Measurements from ENCODE around the gene RAD51B. TPM values are rescaled to one million over a fixed set of nuclear protein-coding genes. Genes with fewer than 3 reads are reported as not detected.

Gene RAD51B
- total and polyA plus RNA-seq, 9 of the 15 experiments (the other 6 are each of a cell fraction or from before 2014, with no cell fraction given), result 8.5 to 17.3 (median 11.3) TPM

DNA sequence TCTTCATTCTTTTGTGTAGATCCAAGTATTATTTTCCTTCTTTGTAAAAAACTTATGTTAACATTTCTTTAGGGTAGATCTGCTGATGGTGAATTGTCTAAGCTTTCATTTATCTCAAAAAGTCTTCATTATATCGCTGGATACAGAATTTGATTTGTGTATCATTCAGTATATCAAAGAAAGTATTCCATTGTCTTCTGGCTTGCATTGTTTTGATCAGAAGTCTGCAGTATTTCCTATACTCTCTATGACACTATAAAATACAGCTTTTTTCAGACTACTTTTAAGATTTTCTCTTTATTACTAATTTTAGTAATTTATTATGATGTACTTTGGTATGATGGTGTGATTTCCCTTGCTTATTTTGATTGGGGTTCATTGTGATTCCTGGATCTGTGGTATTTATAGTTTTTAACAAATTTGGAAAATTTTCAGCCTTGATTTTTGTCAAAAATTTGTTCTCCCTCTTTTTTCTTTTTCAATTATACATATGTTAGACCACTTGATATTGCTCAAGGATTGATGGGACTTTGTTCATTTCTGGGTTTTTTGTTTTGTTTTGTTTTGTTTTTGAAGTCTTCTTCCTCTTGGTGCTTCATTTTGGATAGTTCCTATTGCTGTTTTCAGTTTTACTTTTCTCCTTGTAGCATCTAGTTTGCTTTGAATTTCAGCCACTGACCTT, 796.8 kb downstream of the RAD51B start (continued):
- TF ChIP-seq CBX5 (IDR thresholded peaks at IDR 0.05; ENCODE audit: borderline replicate concordance, low read depth), result peak; percentile 55; the same call in 1 of the 2 replicates
- TF ChIP-seq, protein P1, sequence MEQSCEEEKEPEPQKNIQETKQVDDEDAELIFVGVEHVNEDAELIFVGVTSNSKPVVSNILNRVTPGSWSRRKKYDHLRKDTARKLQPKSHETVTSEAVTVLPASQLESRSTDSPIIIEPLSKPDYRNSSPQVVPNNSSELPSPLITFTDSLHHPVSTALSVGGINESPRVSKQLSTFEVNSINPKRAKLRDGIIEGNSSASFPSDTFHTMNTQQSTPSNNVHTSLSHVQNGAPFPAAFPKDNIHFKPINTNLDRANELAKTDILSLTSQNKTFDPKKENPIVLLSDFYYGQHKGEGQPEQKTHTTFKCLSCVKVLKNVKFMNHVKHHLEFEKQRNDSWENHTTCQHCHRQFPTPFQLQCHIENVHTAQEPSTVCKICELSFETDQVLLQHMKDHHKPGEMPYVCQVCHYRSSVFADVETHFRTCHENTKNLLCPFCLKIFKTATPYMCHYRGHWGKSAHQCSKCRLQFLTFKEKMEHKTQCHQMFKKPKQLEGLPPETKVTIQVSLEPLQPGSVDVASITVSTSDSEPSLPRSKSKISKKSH (CRISPR knock-in tag; IDR thresholded peaks at IDR 0.05), result 0 out of 2 replicates have a peak, but pooled peaks have one; percentile 25
- TF ChIP-seq, protein P2, sequence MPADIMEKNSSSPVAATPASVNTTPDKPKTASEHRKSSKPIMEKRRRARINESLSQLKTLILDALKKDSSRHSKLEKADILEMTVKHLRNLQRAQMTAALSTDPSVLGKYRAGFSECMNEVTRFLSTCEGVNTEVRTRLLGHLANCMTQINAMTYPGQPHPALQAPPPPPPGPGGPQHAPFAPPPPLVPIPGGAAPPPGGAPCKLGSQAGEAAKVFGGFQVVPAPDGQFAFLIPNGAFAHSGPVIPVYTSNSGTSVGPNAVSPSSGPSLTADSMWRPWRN (IDR thresholded peaks at IDR 0.05; ENCODE audit: low read depth), result no peak

DNA sequence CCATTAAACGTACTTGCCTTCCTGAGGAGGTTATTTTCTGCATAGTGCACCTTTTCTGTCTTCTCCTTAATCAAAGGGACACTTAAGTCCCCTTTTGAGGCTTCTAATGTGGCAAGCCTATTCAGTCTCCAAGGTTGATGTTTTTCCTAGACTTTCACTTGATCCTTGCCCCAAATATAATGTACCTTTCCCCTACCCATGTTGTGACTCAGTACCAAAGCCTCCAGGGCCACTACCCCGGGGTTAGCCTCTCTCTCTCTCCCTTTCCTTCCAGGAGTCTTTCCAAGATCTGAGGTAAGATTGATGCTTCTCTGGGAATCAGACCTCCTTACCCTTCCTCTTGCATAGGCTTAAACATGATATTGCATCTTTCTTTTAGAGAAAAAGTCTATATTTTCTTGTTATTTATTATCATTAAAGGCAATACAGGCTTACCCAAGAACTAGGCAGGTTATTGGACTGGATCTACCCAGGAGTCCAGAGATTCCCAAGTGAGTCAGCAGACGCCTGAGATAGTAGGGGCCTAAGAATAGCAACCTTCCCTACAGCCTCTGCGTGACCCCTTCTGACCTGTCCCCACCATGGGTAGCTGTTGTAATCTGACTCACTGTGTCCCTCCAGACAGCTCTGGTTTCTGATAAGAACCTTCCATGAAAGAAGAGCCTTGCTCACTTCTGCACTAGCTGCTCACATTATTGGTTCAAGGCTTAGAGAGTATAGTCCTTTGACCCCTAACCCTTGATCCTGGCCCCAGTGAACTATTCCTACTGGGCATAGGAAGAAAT, 800.4 kb downstream of the RAD51B start:
- peaks cover 0 to 17% of the 10 kb centered on the region in 2 experiments; a peak in 3 of 5 replicates for H3K4me1 ChIP-seq (replicated peaks in 1 of 2; ENCODE audit: control insufficient read depth in 2 of 2, insufficient read depth in 2 of 2, low read length in 2 of 2)
- ATAC-seq (peak; percentile 99), FAIRE-seq (peak; percentile 100), DNase-seq (ENCODE audit: extremely low read depth in 1 of 4, low spot score in 3 of 4) (peak; percentile 63 to 92 (median 76))
- H3K9me1 ChIP-seq (ENCODE audit: control insufficient read depth, insufficient read depth, low read length), result no peaks in the 10 kb centered on the region
- in situ Hi-C loops (cut with MboI), result no loop called here
- no peaks in the 10 kb centered on the region for H3K36me3 ChIP-seq (ENCODE audit: control insufficient read depth, insufficient read depth, low read length)
- no peak overlapping the region; the same call in 1 of the 2 replicates for H2AFZ ChIP-seq (ENCODE audit: low read depth, low read length)
- CTCF ChIA-PET (ENCODE audit: low intra/inter-chr PET ratio), result no interaction called here
- H3K9ac ChIP-seq (ENCODE audit: insufficient read depth in 1 of 2, low read depth in 2 of 2, low read length in 2 of 2), result no peak overlapping the region
- H3K27me3 ChIP-seq (ENCODE audit: control insufficient read depth in 2 of 2, insufficient read depth in 2 of 2, low read length in 2 of 2), result no peaks in the 10 kb centered on the region
- POLR2A ChIA-PET, result no interaction called here
- H3K27ac ChIP-seq (ENCODE audit: extremely low read depth, low read depth, low read length), result peak overlapping the region; percentile 62
- 0% methylated on average over 3 of the region's 4 CpGs for WGBS (ENCODE audit: insufficient coverage, low coverage, missing lambda C conversion rate)
- peak overlapping the region; percentile 42; the same call in 1 of the 2 replicates for H3K4me2 ChIP-seq (ENCODE audit: insufficient read depth, low read length)
- H3K9me3 ChIP-seq (replicated peaks; ENCODE audit: control insufficient read depth, insufficient read depth, low read depth, low read length), result peaks cover 10% of the 10 kb centered on the region
- BruUV-seq (replicated peaks), result no TSS peak
- H3K4me3 ChIP-seq, result no peak overlapping the region
- H4K20me1 ChIP-seq (replicated peaks; ENCODE audit: control insufficient read depth, insufficient read depth, low read length), result no peaks in the 10 kb centered on the region
- H3K79me2 ChIP-seq (ENCODE audit: control insufficient read depth, insufficient read depth, low read length), result no peaks in the 10 kb centered on the region
- intact Hi-C loops (cut with micrococcal nuclease), result no loop called here
- TF ChIP-seq GATAD2B (IDR thresholded peaks at IDR 0.05; ENCODE audit: borderline replicate concordance), result peak; percentile 20; the same call in 1 of the 2 replicates
- no peak for TF ChIP-seq FUS (optimal IDR thresholded peaks at IDR 0.05; ENCODE audit: low read depth, low read length)
- TF ChIP-seq HMG20B (CRISPR knock-in tag; IDR thresholded peaks at IDR 0.05), result no peak
- no peak for TF ChIP-seq SIN3A (IDR thresholded peaks at IDR 0.05; ENCODE audit: borderline replicate concordance in 2 of 2, control insufficient read depth in 1 of 2, low read depth in 2 of 2, low read length in 2 of 2)
- TF ChIP-seq YY1 (IDR thresholded peaks at IDR 0.05; ENCODE audit: borderline replicate concordance in 1 of 3, control insufficient read depth in 1 of 3, extremely low read depth in 1 of 3, insufficient read depth in 3 of 3, insufficient read length in 1 of 3, insufficient replicate concordance in 2 of 3, low read depth in 1 of 3, low read length in 2 of 3), result no peak
- no peak for TF ChIP-seq FOXJ2 (tag; IDR thresholded peaks at IDR 0.05)
- TF ChIP-seq ZNF324 (CRISPR knock-in tag; IDR thresholded peaks at IDR 0.05), result no peak
- TF ChIP-seq, protein P3, sequence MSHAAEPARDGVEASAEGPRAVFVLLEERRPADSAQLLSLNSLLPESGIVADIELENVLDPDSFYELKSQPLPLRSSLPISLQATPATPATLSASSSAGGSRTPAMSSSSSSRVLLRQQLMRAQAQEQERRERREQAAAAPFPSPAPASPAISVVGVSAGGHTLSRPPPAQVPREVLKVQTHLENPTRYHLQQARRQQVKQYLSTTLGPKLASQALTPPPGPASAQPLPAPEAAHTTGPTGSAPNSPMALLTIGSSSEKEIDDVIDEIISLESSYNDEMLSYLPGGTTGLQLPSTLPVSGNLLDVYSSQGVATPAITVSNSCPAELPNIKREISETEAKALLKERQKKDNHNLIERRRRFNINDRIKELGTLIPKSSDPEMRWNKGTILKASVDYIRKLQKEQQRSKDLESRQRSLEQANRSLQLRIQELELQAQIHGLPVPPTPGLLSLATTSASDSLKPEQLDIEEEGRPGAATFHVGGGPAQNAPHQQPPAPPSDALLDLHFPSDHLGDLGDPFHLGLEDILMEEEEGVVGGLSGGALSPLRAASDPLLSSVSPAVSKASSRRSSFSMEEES (CRISPR knock-in tag; IDR thresholded peaks at IDR 0.05), result no peak
- TF ChIP-seq ZKSCAN1 (IDR thresholded peaks at IDR 0.05; ENCODE audit: low read depth, low read length), result no peak

Measured in K562 (cell line).